NCI-H1930 (cell line): ENCODE measurements around the gene SLC35F4.

Experiments used
- DNase-seq, 2 experiments: peaks; one replicate each; lab custom pipeline; 2025; lab: John Stamatoyannopoulos, UW

The SLC35F4 gene

GRCh38 chr14:57617510-57617909 lies 248.4 kb downstream of the SLC35F4 start:
- no peak for DNase-seq

- DNase-seq, result no peak
These were observed 252.9 kb downstream of the SLC35F4 start for GRCh38 chr14:57612946-57613345.

- DNase-seq, result no peak
These were observed 254.3 kb downstream of the SLC35F4 start for GRCh38 chr14:57611555-57612075.

- no peak for DNase-seq
These were observed 255.3 kb downstream of the SLC35F4 start for GRCh38 chr14:57610631-57611030.

- no peak for DNase-seq
These were observed 256.5 kb downstream of the SLC35F4 start for GRCh38 chr14:57609192-57610075.

GRCh38 chr14:57607086-57607485 lies 258.8 kb downstream of the SLC35F4 start:
- no peak for DNase-seq

GRCh38 chr14:57583396-57583795 lies 282.5 kb downstream of the SLC35F4 start:
- no peak for DNase-seq

GRCh38 chr14:57582746-57583145 lies 283.1 kb downstream of the SLC35F4 start:
- DNase-seq, result no peak

GRCh38 chr14:57578801-57579200 lies 287.1 kb downstream of the SLC35F4 start:
- no peak for DNase-seq

GRCh38 chr14:57576498-57576897 lies 289.4 kb downstream of the SLC35F4 start:
- no peak for DNase-seq

- DNase-seq, result no peak
These were observed 290.4 kb downstream of the SLC35F4 start for GRCh38 chr14:57575482-57575881.

GRCh38 chr14:57574617-57575288 lies 291.1 kb downstream of the SLC35F4 start:
- no peak for DNase-seq

GRCh38 chr14:57573173-57573572 lies 292.7 kb downstream of the SLC35F4 start:
- DNase-seq, result no peak

- DNase-seq, result no peak
These were observed 297.3 kb downstream of the SLC35F4 start for GRCh38 chr14:57568554-57568953.

GRCh38 chr14:57567220-57567619 lies 298.7 kb downstream of the SLC35F4 start:
- no peak for DNase-seq

GRCh38 chr14:57560681-57561080 lies 305.2 kb downstream of the SLC35F4 start:
- no peak for DNase-seq

- DNase-seq, result no peak
These were observed 306.3 kb downstream of the SLC35F4 start for GRCh38 chr14:57559576-57559975.

- no peak for DNase-seq
These were observed 316.0 kb downstream of the SLC35F4 start for GRCh38 chr14:57549765-57550420.

GRCh38 chr14:57549016-57549564 lies 316.8 kb downstream of the SLC35F4 start:
- DNase-seq, result no peak

GRCh38 chr14:57547131-57547530 lies 318.8 kb downstream of the SLC35F4 start:
- no peak for DNase-seq

- no peak for DNase-seq
These were observed 332.7 kb downstream of the SLC35F4 start for GRCh38 chr14:57533214-57533613.

GRCh38 chr14:57530571-57530970 lies 335.3 kb downstream of the SLC35F4 start:
- DNase-seq, result no peak
